Breast epithelium (tissue), 3 donors: Measurements from ENCODE around the gene KCNK3.

Experiments
- CTCF ChIP-seq, 3 donors: fragments of 450-650 bp; IDR thresholded peaks; one replicate each; pipeline ENCODE4 v1.5.1; 2016 to 2017; ENCODE audit warnings: antibody characterized with exemption in 3 of 3, mild to moderate bottlenecking in 3 of 3, moderate library complexity in 3 of 3
- POLR2AphosphoS5 ChIP-seq, 3 donors: sonication (generic); formaldehyde crosslinking; IDR thresholded peaks; one replicate each; pipeline ENCODE4 v1.6.1; 2017; ENCODE audit warnings: antibody characterized with exemption in 3 of 3

DNA sequence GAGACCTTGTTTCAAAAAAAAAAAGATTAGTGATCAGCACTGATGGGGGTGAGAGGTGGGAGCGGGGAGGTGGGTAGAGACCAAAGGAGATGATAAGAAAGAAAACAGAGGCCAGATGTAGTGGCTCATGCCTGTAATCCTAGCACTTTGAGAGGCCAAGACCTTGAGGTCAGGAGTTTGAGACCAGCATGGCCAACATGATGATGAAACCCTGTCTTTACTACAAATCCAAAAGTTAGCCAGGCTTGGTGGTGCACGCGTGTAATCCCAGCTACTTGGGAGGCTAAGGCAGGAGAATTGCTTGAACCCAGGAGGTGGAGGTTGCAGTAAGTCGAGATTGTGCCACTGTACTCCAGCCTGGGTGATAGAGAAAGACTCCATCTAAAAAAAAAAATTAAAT, 62.0 kb downstream of the KCNK3 start:
- no peak for TF ChIP-seq POLR2AphosphoS5 (IDR thresholded peaks at IDR 0.05)
- TF ChIP-seq CTCF (IDR thresholded peaks at IDR 0.05), result no peak
